GM18861 (cell line): ENCODE data around the gene MAPK8.
A peak's percentile ranks its signal among the peaks of the same experiment; 100 is the strongest.
"Not testable (repeated sequence)": the region's sequence is repeated elsewhere in the genome, so short reads cannot be mapped to it uniquely, and the experiment has no call there.

Experiments
- ATAC-seq: cut with Tn5 transposase; IDR thresholded peaks from one replicate; pipeline ENCODE4 v1.9.1; 2021; ENCODE audit not compliant: unreplicated experiment

Gene MAPK8

GRCh38 chr10:48306265-48306869 is at the start of gene MAPK8:
Gene MAPK8 (plus strand): TSS chr10:48306677. CDS start chr10:48401661, 94,984 bp downstream.
- ATAC-seq, result peak; percentile 78

GRCh38 chr10:48257407-48257961 is 49.0 kb upstream of the MAPK8 start:
- no peak for ATAC-seq

GRCh38 chr10:48258105-48258504 is 48.4 kb upstream of the MAPK8 start:
- ATAC-seq, result no peak

GRCh38 chr10:48266528-48266927 is 39.9 kb upstream of the MAPK8 start:
- no peak for ATAC-seq

GRCh38 chr10:48271047-48271730 is 35.3 kb upstream of the MAPK8 start:
- no peak for ATAC-seq

GRCh38 chr10:48272682-48273081 is 33.8 kb upstream of the MAPK8 start:
- ATAC-seq, result no peak

- no peak for ATAC-seq
Measured at GRCh38 chr10:48273741-48274140, 32.7 kb upstream of the MAPK8 start.

GRCh38 chr10:48274636-48275035 is 31.8 kb upstream of the MAPK8 start, which contains the start of gene FRMPD2:
Gene FRMPD2 (minus strand): TSS chr10:48274696. CDS start chr10:48274567, 129 bp downstream.
- no peak for ATAC-seq

- no peak for ATAC-seq
Measured at GRCh38 chr10:48277093-48277492, 29.4 kb upstream of the MAPK8 start.

- peak; percentile 80 for ATAC-seq
Measured at GRCh38 chr10:48279081-48279751, 27.3 kb upstream of the MAPK8 start.

GRCh38 chr10:48281697-48282096 is 24.8 kb upstream of the MAPK8 start:
- not testable (repeated sequence) for ATAC-seq

GRCh38 chr10:48282829-48283228 is 23.6 kb upstream of the MAPK8 start:
- peak; percentile 56 for ATAC-seq

- no peak for ATAC-seq
Measured at GRCh38 chr10:48284002-48284546, 22.4 kb upstream of the MAPK8 start.

GRCh38 chr10:48284811-48285210 is 21.7 kb upstream of the MAPK8 start:
- ATAC-seq, result no peak

GRCh38 chr10:48285710-48286109 is 20.8 kb upstream of the MAPK8 start:
- peak; percentile 23 for ATAC-seq

GRCh38 chr10:48286356-48286755 is 20.1 kb upstream of the MAPK8 start:
- no peak for ATAC-seq

GRCh38 chr10:48287417-48288391 is 18.8 kb upstream of the MAPK8 start:
- peak; percentile 61 for ATAC-seq

- ATAC-seq, result no peak
Measured at GRCh38 chr10:48288661-48289060, 17.8 kb upstream of the MAPK8 start.

- no peak for ATAC-seq
Measured at GRCh38 chr10:48289501-48290238, 16.8 kb upstream of the MAPK8 start.

- ATAC-seq, result no peak
Measured at GRCh38 chr10:48290286-48290685, 16.2 kb upstream of the MAPK8 start.
